PC-9 (cell line): ENCODE results near the gene CHURC1. TPM values are rescaled to one million over a fixed set of nuclear protein-coding genes. Genes with fewer than 3 reads are reported as not detected.

Source experiments
- total RNA-seq: library from RNA; stranded (reverse); gene quantifications from 2 replicates; pipeline ENCODE4 v1.2.3, GENCODE V29; 2021

Gene CHURC1
- total RNA-seq, 1 experiment from 2014 or later: 91.8 TPM

Other genes starting within 250 kb of the CHURC1 start
- 59.3 and 61.7 TPM in 2 replicates for gene PLEKHG3, start 210.0 kb upstream of the CHURC1 start, total RNA-seq
- gene SPTB, start 34.5 kb upstream of the CHURC1 start, total RNA-seq: 0.50 and 1.5 TPM in 2 replicates
- gene GPX2, start 28.3 kb downstream of the CHURC1 start, total RNA-seq: 196 and 323 TPM in 2 replicates
- gene RAB15, start 57.9 kb downstream of the CHURC1 start, total RNA-seq: 52.9 and 74.9 TPM in 2 replicates
- gene FNTB, start 72.4 kb downstream of the CHURC1 start, total RNA-seq: 23.5 and 35.3 TPM in 2 replicates
- 76.1 and 84.1 TPM in 2 replicates for gene MAX, start 188.1 kb downstream of the CHURC1 start, total RNA-seq